ENCODE measurements around the gene TTC13.

DNA sequence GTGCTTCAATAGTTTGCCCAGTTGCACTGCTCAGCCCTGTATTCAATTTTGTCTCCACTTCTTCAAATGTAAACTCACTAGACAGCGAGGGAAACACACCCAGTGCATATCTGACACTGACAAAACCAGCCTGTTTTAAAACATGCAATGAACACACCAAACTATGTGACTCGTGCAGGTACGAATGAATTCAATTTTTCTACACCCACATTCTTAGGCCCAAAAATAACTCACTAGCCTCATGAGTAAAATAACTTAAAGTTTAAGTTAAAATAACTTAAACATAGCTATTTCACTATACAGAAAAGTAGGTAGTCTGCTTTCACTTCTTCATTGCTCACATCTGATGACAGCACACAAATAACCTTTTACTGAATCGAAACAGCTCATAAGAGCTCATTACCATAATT is 21.1 kb downstream of the TTC13 start:
- TF ChIP-seq, protein P1, sequence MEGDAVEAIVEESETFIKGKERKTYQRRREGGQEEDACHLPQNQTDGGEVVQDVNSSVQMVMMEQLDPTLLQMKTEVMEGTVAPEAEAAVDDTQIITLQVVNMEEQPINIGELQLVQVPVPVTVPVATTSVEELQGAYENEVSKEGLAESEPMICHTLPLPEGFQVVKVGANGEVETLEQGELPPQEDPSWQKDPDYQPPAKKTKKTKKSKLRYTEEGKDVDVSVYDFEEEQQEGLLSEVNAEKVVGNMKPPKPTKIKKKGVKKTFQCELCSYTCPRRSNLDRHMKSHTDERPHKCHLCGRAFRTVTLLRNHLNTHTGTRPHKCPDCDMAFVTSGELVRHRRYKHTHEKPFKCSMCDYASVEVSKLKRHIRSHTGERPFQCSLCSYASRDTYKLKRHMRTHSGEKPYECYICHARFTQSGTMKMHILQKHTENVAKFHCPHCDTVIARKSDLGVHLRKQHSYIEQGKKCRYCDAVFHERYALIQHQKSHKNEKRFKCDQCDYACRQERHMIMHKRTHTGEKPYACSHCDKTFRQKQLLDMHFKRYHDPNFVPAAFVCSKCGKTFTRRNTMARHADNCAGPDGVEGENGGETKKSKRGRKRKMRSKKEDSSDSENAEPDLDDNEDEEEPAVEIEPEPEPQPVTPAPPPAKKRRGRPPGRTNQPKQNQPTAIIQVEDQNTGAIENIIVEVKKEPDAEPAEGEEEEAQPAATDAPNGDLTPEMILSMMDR (IDR thresholded peaks at IDR 0.05), result no peak
- no peak for TF ChIP-seq POLR2AphosphoS5 (IDR thresholded peaks at IDR 0.05)

All from breast epithelium (tissue), 3 donors.